ENCODE data around the gene UGT2A1.

DNA sequence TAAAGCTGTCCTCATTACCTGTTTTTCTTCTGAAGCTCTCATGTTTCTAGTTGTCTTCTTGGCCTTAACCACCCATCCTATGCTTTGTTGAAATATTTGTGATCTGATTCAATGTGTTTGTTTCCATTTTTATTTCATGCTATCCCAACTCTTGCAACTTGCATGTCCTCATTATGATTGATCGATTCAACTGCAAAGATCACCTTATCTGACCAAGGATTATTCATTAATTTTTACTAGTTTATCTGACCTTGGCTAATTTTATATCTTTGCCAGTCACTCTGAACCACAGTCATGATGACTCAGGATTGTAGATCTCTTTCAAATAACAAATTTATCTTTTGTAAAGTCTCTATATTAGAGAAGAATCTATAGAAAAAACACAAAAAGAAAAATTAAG lies 84.3 kb downstream of the UGT2A1 start:
- TF ChIP-seq, protein P1, sequence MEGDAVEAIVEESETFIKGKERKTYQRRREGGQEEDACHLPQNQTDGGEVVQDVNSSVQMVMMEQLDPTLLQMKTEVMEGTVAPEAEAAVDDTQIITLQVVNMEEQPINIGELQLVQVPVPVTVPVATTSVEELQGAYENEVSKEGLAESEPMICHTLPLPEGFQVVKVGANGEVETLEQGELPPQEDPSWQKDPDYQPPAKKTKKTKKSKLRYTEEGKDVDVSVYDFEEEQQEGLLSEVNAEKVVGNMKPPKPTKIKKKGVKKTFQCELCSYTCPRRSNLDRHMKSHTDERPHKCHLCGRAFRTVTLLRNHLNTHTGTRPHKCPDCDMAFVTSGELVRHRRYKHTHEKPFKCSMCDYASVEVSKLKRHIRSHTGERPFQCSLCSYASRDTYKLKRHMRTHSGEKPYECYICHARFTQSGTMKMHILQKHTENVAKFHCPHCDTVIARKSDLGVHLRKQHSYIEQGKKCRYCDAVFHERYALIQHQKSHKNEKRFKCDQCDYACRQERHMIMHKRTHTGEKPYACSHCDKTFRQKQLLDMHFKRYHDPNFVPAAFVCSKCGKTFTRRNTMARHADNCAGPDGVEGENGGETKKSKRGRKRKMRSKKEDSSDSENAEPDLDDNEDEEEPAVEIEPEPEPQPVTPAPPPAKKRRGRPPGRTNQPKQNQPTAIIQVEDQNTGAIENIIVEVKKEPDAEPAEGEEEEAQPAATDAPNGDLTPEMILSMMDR (conservative IDR thresholded peaks at IDR 0.05; ENCODE audit: low read depth, low read length) = no peak
- TF ChIP-seq NFE2L2 (IDR thresholded peaks at IDR 0.05; ENCODE audit: low read depth, low read length) = no peak
- no peak for TF ChIP-seq MXI1 (IDR thresholded peaks at IDR 0.05; ENCODE audit: borderline replicate concordance, low read depth, low read length)
